Sigmoid colon (tissue), 4 donors: ENCODE measurements around the gene ATP6AP1.

Experiments used
- CTCF ChIP-seq, 4 experiments: fragments of 450-650 bp in 3 of 4; fragments of 200-600 bp in 1 of 4; IDR thresholded peaks; one replicate each; pipeline ENCODE4 v1.5.1; 2016 to 2019; ENCODE audit warnings: antibody characterized with exemption in 4 of 4, mild to moderate bottlenecking in 3 of 4, moderate library complexity in 2 of 4
- EP300 ChIP-seq, 4 donors: sonication (generic); formaldehyde crosslinking; IDR thresholded peaks; one replicate each; pipeline ENCODE4 v1.6.1; 2017; ENCODE audit warnings: antibody characterized with exemption in 4 of 4

- TF ChIP-seq CTCF (IDR thresholded peaks at IDR 0.05) (no peak), EP300 (IDR thresholded peaks at IDR 0.05) (no peak)
These were observed 48.9 kb upstream of the ATP6AP1 start for GRCh38 chrX:154379569-154379951.
